Activated CD4-positive, alpha-beta T cell treated with anti-CD3 and anti-CD28 coated beads for 48 hours (primary cell): ENCODE data around the gene DGCR6L.
A peak's percentile ranks its signal among the peaks of the same experiment; 100 is the strongest.
"Not testable (repeated sequence)": the region's sequence is repeated elsewhere in the genome, so short reads cannot be mapped to it uniquely, and the experiment has no call there.

ENCODE experiments used
- DNase-seq: peaks from one replicate; pipeline ENCODE4 v3.0.0-alpha.2; 2020

Gene DGCR6L

DNA sequence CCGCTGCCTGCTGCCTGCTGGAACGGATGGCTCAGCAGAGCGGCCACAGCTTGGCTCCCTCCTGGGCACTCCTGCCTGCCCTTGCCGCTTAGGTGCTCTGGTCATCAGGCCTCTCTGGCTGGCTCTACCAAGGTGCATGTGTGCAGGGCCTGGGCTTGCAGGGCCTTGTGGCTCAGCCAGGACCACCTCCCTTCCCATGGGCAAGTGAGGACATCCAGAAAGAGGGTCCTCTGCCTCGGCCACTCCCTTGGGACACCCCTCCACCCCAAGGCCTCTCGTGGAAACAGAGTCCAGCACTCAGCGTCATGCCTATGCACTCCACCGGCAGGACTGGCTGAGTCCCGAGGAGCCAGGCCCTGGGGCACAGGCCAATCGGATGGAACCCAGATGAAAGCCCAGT is 45.5 kb downstream of the DGCR6L start:
- not testable (repeated sequence) for DNase-seq

DNA sequence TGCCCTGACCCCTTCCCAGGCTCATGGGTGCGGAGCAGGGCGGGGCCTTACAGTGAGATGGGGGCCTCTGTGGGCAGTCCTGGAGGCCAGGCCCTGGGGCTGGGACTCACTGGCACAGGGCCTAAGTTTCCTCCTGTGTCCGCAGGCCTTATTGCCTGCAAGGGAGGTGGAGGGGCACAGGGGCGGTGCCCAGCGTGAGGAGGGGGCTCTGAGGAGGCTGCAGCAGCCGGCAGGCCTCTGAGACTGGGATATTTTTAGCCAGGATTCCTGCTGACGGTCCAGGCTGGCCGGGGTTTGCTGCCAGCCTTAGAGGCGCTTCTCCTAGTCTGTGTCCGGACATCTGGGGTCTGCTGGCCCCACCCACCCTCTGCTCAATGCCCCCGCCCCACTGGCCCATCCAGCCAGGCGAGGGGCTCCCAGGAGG is 46.1 kb downstream of the DGCR6L start:
- DNase-seq: no peak

DNA sequence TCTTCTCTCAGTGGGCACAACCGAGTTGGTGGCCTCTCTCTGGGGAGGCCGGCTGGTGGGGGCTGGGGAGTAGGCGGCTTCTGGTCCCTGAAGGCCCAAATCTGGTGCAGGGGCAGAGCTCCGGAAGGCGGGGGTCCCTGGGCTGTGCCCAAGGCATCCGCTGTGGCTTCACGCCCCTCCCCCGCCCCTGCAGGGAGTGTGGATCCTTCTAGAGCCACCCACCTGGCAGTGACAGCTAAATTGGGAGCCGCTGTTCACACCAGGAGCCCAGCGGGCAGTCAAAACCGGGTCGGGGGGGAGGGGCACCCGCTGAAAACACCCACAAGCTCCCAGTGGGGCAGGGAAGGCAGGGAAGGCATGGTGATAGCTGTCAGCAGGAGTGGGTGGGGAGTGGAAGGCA is 47.2 kb downstream of the DGCR6L start:
- no peak for DNase-seq

DNA sequence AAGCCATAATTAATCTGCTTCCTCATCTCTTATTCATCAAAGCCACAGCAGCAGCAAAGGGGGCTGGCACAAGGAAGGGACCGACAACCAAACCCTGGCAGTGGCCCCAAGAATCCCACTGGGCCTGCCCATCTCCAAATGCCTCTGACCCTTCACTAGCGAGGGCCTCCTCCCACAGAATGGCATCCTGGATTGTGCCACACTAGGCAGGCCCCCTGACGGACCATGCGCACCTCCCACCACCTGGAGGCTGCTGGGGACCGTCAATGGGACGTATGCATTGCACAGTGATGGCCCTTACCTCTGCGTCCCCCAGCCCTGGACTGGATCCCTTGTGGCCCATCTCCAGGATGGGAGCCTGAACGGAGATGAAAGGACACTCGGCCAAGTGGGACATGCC is 47.7 kb downstream of the DGCR6L start:
- DNase-seq: no peak

DNA sequence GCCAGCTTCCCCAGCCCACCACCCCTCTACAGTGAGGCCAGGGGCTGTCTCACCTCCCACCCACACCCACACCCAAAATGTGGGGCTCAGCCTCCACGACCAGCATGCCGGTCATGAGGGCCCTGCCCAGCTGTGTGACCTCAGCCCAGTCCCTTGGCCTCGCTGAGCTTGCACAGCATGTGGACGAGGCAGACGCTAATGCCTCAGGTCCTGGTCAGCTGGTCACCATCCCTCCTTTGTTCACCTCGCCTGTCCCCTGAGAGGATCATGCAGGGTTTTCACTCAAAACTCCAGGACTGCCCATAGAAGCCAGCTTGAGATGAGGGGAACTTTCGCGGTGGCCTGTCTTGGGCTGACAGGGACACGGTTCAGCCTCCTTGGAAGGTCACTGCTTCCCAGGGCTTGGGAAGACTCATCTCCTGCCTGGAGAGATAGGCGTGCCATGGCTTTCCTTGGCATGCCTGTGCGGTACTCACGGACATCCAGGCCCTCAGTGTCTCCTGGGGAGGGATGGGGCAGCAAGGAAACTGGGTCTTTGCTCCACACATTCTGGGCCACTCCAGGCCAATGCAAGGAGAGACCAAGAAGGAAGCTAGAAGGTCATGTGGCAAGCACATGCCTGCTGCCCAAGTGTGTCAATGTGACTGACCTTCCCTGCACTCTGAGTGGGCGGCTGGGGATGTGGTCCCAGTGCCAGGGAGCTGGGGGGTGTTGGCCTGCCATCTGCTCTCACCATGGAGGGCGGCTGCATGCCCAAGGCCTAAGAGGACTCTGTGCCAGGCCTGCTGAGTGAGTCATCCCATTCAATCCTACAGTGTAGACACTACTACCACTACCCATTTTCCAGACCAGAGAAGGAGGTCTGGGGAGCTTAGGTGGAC is 48.5 kb downstream of the DGCR6L start:
- DNase-seq: no peak

- not testable (repeated sequence) for DNase-seq
Observed at GRCh38 chr22:20270190-20271113, 49.4 kb downstream of the DGCR6L start.

GRCh38 chr22:20269673-20270072 is 50.2 kb downstream of the DGCR6L start:
- DNase-seq: not testable (repeated sequence)

- not testable (repeated sequence) for DNase-seq
Observed at GRCh38 chr22:20269201-20269600, 50.7 kb downstream of the DGCR6L start.

- DNase-seq: peak; percentile 68
Observed at GRCh38 chr22:20268279-20269012, 51.4 kb downstream of the DGCR6L start, which contains the start of gene RTN4R. TSS of gene RTN4R (minus strand) at chr22:20268318. CDS start at chr22:20268092, 226 bp downstream.

DNA sequence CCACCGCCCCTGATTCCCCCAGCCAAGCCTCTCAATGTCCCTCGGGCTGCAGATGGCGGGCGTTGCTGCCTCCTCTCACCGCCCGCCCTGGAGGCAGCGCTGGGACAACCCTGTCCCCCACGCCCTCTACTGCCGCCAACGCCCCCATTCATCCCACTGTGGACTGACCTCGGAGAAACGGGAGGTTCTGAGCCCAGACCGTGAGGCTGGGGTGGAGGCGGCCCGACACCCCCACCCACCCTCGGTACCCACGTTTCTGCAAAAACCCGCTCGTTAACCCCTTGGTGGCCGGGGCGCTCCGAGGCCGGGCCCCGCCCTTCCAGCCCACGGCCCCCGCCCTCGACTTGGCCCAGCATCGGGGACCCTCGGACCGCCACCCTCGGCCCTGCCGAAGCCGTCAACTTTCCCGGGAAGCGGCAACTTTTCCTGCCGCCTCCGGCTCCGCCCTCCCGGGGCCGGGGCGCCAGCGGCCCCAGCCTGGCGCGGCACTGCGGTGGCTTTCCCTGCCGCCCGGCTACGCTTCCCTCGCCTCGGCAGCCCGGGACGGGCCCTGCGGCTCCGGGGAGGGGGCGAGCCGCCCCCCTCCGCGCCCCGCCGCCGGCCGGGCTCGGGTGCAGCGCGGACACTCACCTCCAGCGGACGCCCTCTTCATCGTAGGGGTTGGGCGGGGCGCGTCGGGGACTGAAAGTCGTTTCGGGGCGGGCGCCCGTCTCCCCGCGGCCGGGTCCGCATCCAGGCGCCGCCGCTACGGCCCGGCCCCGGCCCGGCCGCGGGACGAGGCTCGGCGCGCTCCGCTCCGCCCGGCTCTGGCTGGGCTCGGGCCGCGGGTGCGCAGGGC is 52.2 kb downstream of the DGCR6L start:
- peak; percentile 28 for DNase-seq

GRCh38 chr22:20266667-20267440 is 53.0 kb downstream of the DGCR6L start:
- not testable (repeated sequence) for DNase-seq

DNA sequence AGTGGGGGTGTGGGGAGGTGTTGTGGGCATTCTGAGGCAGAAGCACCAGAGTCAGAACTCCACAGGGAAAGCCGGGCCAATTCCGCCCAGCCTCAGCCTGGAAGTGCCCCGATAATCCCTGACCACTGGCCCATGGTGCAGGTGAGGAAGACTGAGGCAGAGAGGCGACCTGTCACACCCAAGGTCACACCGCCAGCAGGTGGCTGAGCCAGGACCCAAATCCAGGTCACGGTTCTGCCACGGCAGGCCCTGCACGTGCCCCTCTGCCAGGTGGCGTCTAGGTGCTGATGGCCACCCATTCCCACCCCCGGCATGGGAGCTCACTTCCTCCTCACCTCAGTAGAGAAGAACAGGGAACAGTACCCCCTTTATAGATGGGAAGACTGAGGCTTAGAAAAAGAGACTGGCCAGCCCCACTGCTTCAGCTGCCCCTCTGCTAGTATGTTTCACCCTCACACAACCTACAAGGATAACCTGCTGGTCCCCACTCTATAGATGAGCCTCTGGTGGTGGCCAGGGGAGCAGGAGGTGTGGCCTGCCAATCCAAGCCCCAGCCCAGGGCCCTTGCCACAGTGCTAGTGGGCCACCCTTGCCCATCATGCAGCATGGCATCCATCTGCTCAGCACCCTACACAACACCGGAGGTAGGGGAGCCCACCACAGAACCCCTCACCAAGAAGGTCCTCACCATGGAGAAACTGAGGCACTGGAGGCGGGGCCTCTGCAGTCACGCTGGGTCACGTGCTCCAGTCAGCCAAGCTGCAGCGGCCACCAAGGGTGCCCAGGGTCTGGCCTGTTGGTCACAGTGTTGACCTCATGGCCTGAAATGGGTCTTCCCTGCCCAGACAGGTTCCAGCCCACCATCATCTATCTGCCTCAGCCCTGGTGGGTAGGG is 53.8 kb downstream of the DGCR6L start:
- DNase-seq: not testable (repeated sequence)

- no peak for DNase-seq
Observed at GRCh38 chr22:20264614-20265452, 55.0 kb downstream of the DGCR6L start.
